H1 (cell line): Measurements from ENCODE around the gene ZFYVE1. TPM values are rescaled to one million over a fixed set of nuclear protein-coding genes. Genes with fewer than 3 reads are reported as not detected.

ENCODE experiments used
- CHD7 ChIP-seq: fragments of 300-600 bp; sonication (generic); IDR thresholded peaks from 2 replicates; pipeline ENCODE4 v1.7.1; 2012; ENCODE audit warnings: low read length, moderate library complexity, mild to moderate bottlenecking, inconsistent platforms; ENCODE audit not compliant: insufficient replicate concordance
- CTCF ChIP-seq, 3 experiments: IDR thresholded peaks; 1 replicate in 2 of 3; 2 replicates in 1 of 3; pipeline versions ENCODE4 v1.5.1 to v1.6.1; 2011; ENCODE audit warnings: low read length in 3 of 3, mild to moderate bottlenecking in 3 of 3, inconsistent platforms in 2 of 3, low read depth in 1 of 3, moderate library complexity in 1 of 3; ENCODE audit not compliant: insufficient read depth in 1 of 3; ENCODE audit errors: control extremely low read depth in 1 of 3
- FOSL1 ChIP-seq: IDR thresholded peaks from 2 replicates; pipeline ENCODE4 v1.6.1; 2011; ENCODE audit warnings: mild to moderate bottlenecking, low read depth, low read length, moderate library complexity; ENCODE audit not compliant: insufficient read depth
- GTF2F1 ChIP-seq: IDR thresholded peaks from 2 replicates; pipeline ENCODE4 v1.6.1; 2012; ENCODE audit warnings: low read depth, low read length, improper control_type of control experiment, borderline replicate concordance
- KDM4A ChIP-seq: IDR thresholded peaks from one replicate; pipeline ENCODE4 v1.7.1; 2012; ENCODE audit warnings: low read depth, mild to moderate bottlenecking, moderate library complexity, low read length, inconsistent platforms; ENCODE audit not compliant: severe bottlenecking
- MAX ChIP-seq: IDR thresholded peaks from 2 replicates; pipeline ENCODE4 v1.6.1; 2012; ENCODE audit warnings: inconsistent platforms
- SIX5 ChIP-seq: IDR thresholded peaks from 2 replicates; pipeline ENCODE4 v1.6.1; 2011; ENCODE audit warnings: mild to moderate bottlenecking, low read depth, low read length
- SRF ChIP-seq: IDR thresholded peaks from 2 replicates; pipeline ENCODE4 v1.6.1; 2011; ENCODE audit warnings: mild to moderate bottlenecking, low read depth, low read length, moderate library complexity
- YY1 ChIP-seq: IDR thresholded peaks from 2 replicates; pipeline ENCODE4 v1.6.1; 2011; ENCODE audit warnings: low read depth, mild to moderate bottlenecking, low read length
- polyA plus RNA-seq, 7 experiments: library from polyadenylated mRNA; depleted of rRNA in 3 of 7; stranded (reverse) in 5 of 7; unstranded in 2 of 7; fragments of >200 nt in 5 of 7; fragments of 200-250 nt in 2 of 7; gene quantifications; 1 replicate in 5 of 7; 2 replicates in 1 of 7; 4 replicates in 1 of 7; pipeline versions ENCODE4 v1.2.1 to v1.2.3, GENCODE V29; 2011 to 2013; ENCODE audit warnings: missing spikeins in 2 of 7, mixed read lengths in 2 of 7
- total RNA-seq: library from RNA; stranded (reverse); fragmentation: NEBNext Ultra II Directional; extraction: Animal tissue kit (Norgen Biotek cat#: 25700); gene quantifications from 2 replicates; pipeline ENCODE4 v1.2.1, GENCODE V29; 2021

ZFYVE1 gene
- total and polyA plus RNA-seq, 2 of the 8 experiments (the other 6 are each of a cell fraction or from before 2014, with no cell fraction given) = 9.8 to 12.5 TPM

- TF ChIP-seq CHD7 (no peak), SIX5 (no peak), KDM4A (no peak), YY1 (no peak), GTF2F1 (no peak), CTCF (IDR thresholded peaks at IDR 0.05; ENCODE audit: control extremely low read depth in 1 of 3, insufficient read depth in 1 of 3, low read depth in 1 of 3, low read length in 3 of 3) (no peak), FOSL1 (no peak), SRF (no peak), MAX (no peak)
These were observed 36.7 kb downstream of the ZFYVE1 start (continued) for GRCh38 chr14:72990171-72990570.
